K562 (cell line): ENCODE results near the gene EPHA2. TPM values are rescaled to one million over a fixed set of nuclear protein-coding genes. Genes with fewer than 3 reads are reported as not detected.
A peak's percentile ranks its signal among the peaks of the same experiment; 100 is the strongest.

Experiments used
- CBFA2T3 ChIP-seq: fragments of 450-650 bp; IDR thresholded peaks from 2 replicates; pipeline ENCODE4 v1.6.1; 2017
- CTBP1 ChIP-seq: fragments of 450-650 bp; IDR thresholded peaks from 2 replicates; pipeline ENCODE4 v1.6.1; 2016; ENCODE audit warnings: borderline replicate concordance
- DPF2 ChIP-seq: fragments of 450-650 bp; IDR thresholded peaks from 2 replicates; pipeline ENCODE4 v1.6.1; 2016
- FOSL1 ChIP-seq: fragments of 200-800 bp; sonication (Bioruptor generic); conservative IDR thresholded peaks from 2 replicates; pipeline ENCODE4 v1.6.1; 2016; ENCODE audit warnings: missing genetic modification characterization, missing compliant biosample characterization
- FOXK1 ChIP-seq: sonication (generic); formaldehyde crosslinking; IDR thresholded peaks from 2 replicates; pipeline ENCODE4 v1.8.0; 2022; ENCODE audit warnings: missing genetic modification reagents, mild to moderate bottlenecking, borderline replicate concordance
- JUNB ChIP-seq: fragments of 450-650 bp; formaldehyde crosslinking; conservative IDR thresholded peaks from 2 replicates; pipeline ENCODE4 v1.4.0; 2020; ENCODE audit warnings: mild to moderate bottlenecking
- MAFK ChIP-seq: IDR thresholded peaks from 2 replicates; pipeline ENCODE4 v1.6.1; 2011; ENCODE audit warnings: low read length, improper control_type of control experiment
- MECOM ChIP-seq: fragments of 250-450 bp; sonication (Bioruptor Pico); IDR thresholded peaks from 2 replicates; pipeline ENCODE4 v1.8.0; 2022; ENCODE audit warnings: inconsistent platforms
- MED1 ChIP-seq: sonication (generic); formaldehyde crosslinking; IDR thresholded peaks from 2 replicates; pipeline ENCODE4 v1.8.1; 2023; ENCODE audit warnings: missing genetic modification reagents, borderline replicate concordance
- MEIS2 ChIP-seq: fragments of 450-650 bp; IDR thresholded peaks from 2 replicates; pipeline ENCODE4 v1.6.1; 2014; ENCODE audit warnings: mild to moderate bottlenecking; ENCODE audit not compliant: partially characterized antibody
- PTTG1 ChIP-seq: fragments of 450-650 bp; IDR thresholded peaks from 2 replicates; pipeline ENCODE4 v1.6.1; 2016; ENCODE audit warnings: low read depth, mild to moderate bottlenecking, missing genetic modification characterization, missing compliant biosample characterization
- TAF15 ChIP-seq: fragments of 200-400 bp; formaldehyde crosslinking; IDR thresholded peaks from 2 replicates; pipeline ENCODE4 v1.6.1; 2017; ENCODE audit warnings: mild to moderate bottlenecking, low read depth, low read length, moderate library complexity
- UBTF ChIP-seq, 2 experiments: IDR thresholded peaks; 2 replicates each; pipeline ENCODE4 v1.6.1; 2012; ENCODE audit warnings: improper control_type of control experiment in 2 of 2, low read depth in 2 of 2, low read length in 2 of 2, borderline replicate concordance in 1 of 2
- ZNF589 ChIP-seq: fragments of 200-800 bp; sonication (Bioruptor generic); IDR thresholded peaks from 2 replicates; pipeline ENCODE4 v1.6.1; 2016; ENCODE audit warnings: low read depth, missing genetic modification characterization, missing compliant biosample characterization
- polyA plus RNA-seq, 8 experiments: library from polyadenylated mRNA; depleted of rRNA in 4 of 8; stranded (reverse) in 5 of 8; unstranded in 3 of 8; fragments of >200 nt; fragmentation: Nextera tagmentation in 2 of 8; fragmentation: Illumina TruSeq in 1 of 8; extraction: Ambion mirVana in 2 of 8; extraction: Trizol in 1 of 8; gene quantifications; 2 replicates each; pipeline versions ENCODE4 v1.2.1 to v1.2.3, GENCODE V29; 2011 to 2014; ENCODE audit warnings: inconsistent platforms in 1 of 8, missing spikeins in 1 of 8
- total RNA-seq, 7 experiments: library from RNA; depleted of rRNA in 6 of 7; stranded (reverse); fragments of >200 nt in 6 of 7; fragmentation: Illumina TruSeq in 2 of 7; extraction: Trizol in 2 of 7; gene quantifications; 2 replicates each; pipeline versions ENCODE4 v1.2.1 to v1.2.3, GENCODE V29; 2011 to 2021; ENCODE audit warnings: low replicate concordance in 1 of 7
- TF ChIP-seq, protein P1 (sequence below): sonication (generic); formaldehyde crosslinking; IDR thresholded peaks from 2 replicates; pipeline ENCODE4 v1.8.1; 2023; ENCODE audit warnings: mild to moderate bottlenecking, missing genetic modification reagents
- TF ChIP-seq, protein P2 (sequence below): fragments of 450-650 bp; IDR thresholded peaks from 2 replicates; pipeline ENCODE4 v1.6.1; 2018; ENCODE audit not compliant: partially characterized antibody
- TF ChIP-seq, protein P3 (sequence below): fragments of 200-800 bp; sonication (Bioruptor generic); IDR thresholded peaks from 2 replicates; pipeline ENCODE4 v1.6.1; 2017; ENCODE audit warnings: missing genetic modification characterization, missing compliant biosample characterization

Gene EPHA2
- total and polyA plus RNA-seq, 9 of the 15 experiments (the other 6 are each of a cell fraction or from before 2014, with no cell fraction given) = 0.04 to 0.40 (median 0.07) TPM; not detected in 4

GRCh38 chr1:16164213-16165072 is 8.6 kb upstream of the EPHA2 start (continued):
- TF ChIP-seq, protein P1, sequence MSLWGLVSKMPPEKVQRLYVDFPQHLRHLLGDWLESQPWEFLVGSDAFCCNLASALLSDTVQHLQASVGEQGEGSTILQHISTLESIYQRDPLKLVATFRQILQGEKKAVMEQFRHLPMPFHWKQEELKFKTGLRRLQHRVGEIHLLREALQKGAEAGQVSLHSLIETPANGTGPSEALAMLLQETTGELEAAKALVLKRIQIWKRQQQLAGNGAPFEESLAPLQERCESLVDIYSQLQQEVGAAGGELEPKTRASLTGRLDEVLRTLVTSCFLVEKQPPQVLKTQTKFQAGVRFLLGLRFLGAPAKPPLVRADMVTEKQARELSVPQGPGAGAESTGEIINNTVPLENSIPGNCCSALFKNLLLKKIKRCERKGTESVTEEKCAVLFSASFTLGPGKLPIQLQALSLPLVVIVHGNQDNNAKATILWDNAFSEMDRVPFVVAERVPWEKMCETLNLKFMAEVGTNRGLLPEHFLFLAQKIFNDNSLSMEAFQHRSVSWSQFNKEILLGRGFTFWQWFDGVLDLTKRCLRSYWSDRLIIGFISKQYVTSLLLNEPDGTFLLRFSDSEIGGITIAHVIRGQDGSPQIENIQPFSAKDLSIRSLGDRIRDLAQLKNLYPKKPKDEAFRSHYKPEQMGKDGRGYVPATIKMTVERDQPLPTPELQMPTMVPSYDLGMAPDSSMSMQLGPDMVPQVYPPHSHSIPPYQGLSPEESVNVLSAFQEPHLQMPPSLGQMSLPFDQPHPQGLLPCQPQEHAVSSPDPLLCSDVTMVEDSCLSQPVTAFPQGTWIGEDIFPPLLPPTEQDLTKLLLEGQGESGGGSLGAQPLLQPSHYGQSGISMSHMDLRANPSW (CRISPR knock-in tag) = no peak
- TF ChIP-seq DPF2 (peak; percentile 90), UBTF (IDR thresholded peaks at IDR 0.05; ENCODE audit: borderline replicate concordance in 1 of 2, low read depth in 2 of 2, low read length in 2 of 2) (0 out of 4 replicates have a peak, but pooled peaks of 1 of the 2 experiments have one; percentile 41), MECOM (CRISPR knock-in tag) (no peak), PTTG1 (tag) (no peak), MEIS2 (peak; percentile 89), FOSL1 (tag) (peak; percentile 74), ZNF589 (CRISPR knock-in tag) (no peak), TAF15 (no peak), FOXK1 (CRISPR knock-in tag) (no peak), MED1 (no peak), CBFA2T3 (peak; percentile 51), CTBP1 (0 out of 2 replicates have a peak, but pooled peaks have one; percentile 29), JUNB (CRISPR knock-in tag) (peak; percentile 81), MAFK (peak; percentile 29; the same call in 1 of the 2 replicates)
- TF ChIP-seq, protein P2, sequence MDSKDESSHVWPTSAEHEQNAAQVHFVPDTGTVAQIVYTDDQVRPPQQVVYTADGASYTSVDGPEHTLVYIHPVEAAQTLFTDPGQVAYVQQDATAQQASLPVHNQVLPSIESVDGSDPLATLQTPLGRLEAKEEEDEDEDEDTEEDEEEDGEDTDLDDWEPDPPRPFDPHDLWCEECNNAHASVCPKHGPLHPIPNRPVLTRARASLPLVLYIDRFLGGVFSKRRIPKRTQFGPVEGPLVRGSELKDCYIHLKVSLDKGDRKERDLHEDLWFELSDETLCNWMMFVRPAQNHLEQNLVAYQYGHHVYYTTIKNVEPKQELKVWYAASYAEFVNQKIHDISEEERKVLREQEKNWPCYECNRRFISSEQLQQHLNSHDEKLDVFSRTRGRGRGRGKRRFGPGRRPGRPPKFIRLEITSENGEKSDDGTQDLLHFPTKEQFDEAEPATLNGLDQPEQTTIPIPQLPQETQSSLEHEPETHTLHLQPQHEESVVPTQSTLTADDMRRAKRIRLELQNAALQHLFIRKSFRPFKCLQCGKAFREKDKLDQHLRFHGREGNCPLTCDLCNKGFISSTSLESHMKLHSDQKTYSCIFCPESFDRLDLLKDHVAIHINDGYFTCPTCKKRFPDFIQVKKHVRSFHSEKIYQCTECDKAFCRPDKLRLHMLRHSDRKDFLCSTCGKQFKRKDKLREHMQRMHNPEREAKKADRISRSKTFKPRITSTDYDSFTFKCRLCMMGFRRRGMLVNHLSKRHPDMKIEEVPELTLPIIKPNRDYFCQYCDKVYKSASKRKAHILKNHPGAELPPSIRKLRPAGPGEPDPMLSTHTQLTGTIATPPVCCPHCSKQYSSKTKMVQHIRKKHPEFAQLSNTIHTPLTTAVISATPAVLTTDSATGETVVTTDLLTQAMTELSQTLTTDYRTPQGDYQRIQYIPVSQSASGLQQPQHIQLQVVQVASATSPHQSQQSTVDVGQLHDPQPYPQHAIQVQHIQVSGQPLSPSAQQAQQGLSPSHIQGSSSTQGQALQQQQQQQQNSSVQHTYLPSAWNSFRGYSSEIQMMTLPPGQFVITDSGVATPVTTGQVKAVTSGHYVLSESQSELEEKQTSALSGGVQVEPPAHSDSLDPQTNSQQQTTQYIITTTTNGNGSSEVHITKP = no peak
- TF ChIP-seq, protein P3, sequence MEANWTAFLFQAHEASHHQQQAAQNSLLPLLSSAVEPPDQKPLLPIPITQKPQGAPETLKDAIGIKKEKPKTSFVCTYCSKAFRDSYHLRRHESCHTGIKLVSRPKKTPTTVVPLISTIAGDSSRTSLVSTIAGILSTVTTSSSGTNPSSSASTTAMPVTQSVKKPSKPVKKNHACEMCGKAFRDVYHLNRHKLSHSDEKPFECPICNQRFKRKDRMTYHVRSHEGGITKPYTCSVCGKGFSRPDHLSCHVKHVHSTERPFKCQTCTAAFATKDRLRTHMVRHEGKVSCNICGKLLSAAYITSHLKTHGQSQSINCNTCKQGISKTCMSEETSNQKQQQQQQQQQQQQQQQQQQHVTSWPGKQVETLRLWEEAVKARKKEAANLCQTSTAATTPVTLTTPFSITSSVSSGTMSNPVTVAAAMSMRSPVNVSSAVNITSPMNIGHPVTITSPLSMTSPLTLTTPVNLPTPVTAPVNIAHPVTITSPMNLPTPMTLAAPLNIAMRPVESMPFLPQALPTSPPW = 0 out of 2 replicates have a peak, but pooled peaks have one; percentile 42
